Measurements from ENCODE around the gene ASNS. TPM values are rescaled to one million over a fixed set of nuclear protein-coding genes. Genes with fewer than 3 reads are reported as not detected.
"Not testable (repeated sequence)": the region's sequence is repeated elsewhere in the genome, so short reads cannot be mapped to it uniquely, and the experiment has no call there.

ASNS gene
- 10 to 100 TPM; 31.7 to 54.1 TPM for total RNA-seq
- 73.6 TPM for polyA plus RNA-seq (ENCODE audit: insufficient read depth, low read depth, low replicate concordance)
- long read RNA-seq, donor 1, partial matches to known transcripts: 0 of 5 reads
- long read RNA-seq, donor 1, other reads (novel, unspliced or antisense): 0 of 5 reads
- long read RNA-seq, donor 2, partial matches to known transcripts: 0 of 4 reads
- long read RNA-seq, donor 2, other reads (novel, unspliced or antisense): 0 of 4 reads

GRCh38 chr7:97872025-97872669 is at the start of gene ASNS:
TSS of gene ASNS (minus strand) at chr7:97872408. CDS start at chr7:97869156, 3,252 bp downstream.
- Histone ChIP-seq H3K9me3 (no peaks in the 10 kb centered on the region), H3K27me3 (no peaks in the 10 kb centered on the region), H3K4me3 (peak within 1 kb of the TSS; percentile 72 to 91), H3K27ac (peak within 1 kb of the TSS; percentile 66 to 83), H3K36me3 (ENCODE audit: low read depth, missing control alignments) (no peaks in the 10 kb centered on the region), H3K4me1 (peaks cover 3% of the 10 kb centered on the region)
- peak; percentile 95 for DNase-seq
- intact Hi-C loops (cut with DNase I; ENCODE audit: low total_unique reads): no loop called here
- TF ChIP-seq POLR2A (IDR thresholded peaks at IDR 0.05) (no peak), CTCF (IDR thresholded peaks at IDR 0.05) (no peak)
- 1 to 2% methylated on average over 33 to 58 of the region's 58 CpGs for WGBS, 2 donors

GRCh38 chr7:97921254-97921653 is 49.0 kb upstream of the ASNS start:
- intact Hi-C loops (cut with DNase I; ENCODE audit: low total_unique reads); H3K4me3 ChIP-seq; DNase-seq; H3K36me3 ChIP-seq (ENCODE audit: low read depth, missing control alignments); H3K27ac ChIP-seq; H3K9me3 ChIP-seq; H3K4me1 ChIP-seq; H3K27me3 ChIP-seq: not testable (repeated sequence)
- 96 to 100% methylated on average over 3 to 4 of the region's 4 CpGs for WGBS, 2 donors

- H3K4me3 ChIP-seq; H3K9me3 ChIP-seq; H3K36me3 ChIP-seq (ENCODE audit: low read depth, missing control alignments); DNase-seq; H3K4me1 ChIP-seq; intact Hi-C loops (cut with DNase I; ENCODE audit: low total_unique reads); H3K27me3 ChIP-seq; H3K27ac ChIP-seq: not testable (repeated sequence)
- WGBS, 2 donors: 86 to 93% methylated on average over 8 of the region's 8 CpGs
Measured at GRCh38 chr7:97915267-97915666, 43.1 kb upstream of the ASNS start.

GRCh38 chr7:97912294-97912693 is 40.1 kb upstream of the ASNS start:
- H3K27ac ChIP-seq; H3K9me3 ChIP-seq; DNase-seq; H3K27me3 ChIP-seq; intact Hi-C loops (cut with DNase I; ENCODE audit: low total_unique reads); H3K36me3 ChIP-seq (ENCODE audit: low read depth, missing control alignments); H3K4me1 ChIP-seq; H3K4me3 ChIP-seq: not testable (repeated sequence)
- 79 to 83% methylated on average over 1 to 5 of the region's 5 CpGs for WGBS, 2 donors

GRCh38 chr7:97896893-97897292 is 24.7 kb upstream of the ASNS start:
- 94 to 97% methylated on average over 2 of the region's 2 CpGs for WGBS, 2 donors
- H3K36me3 ChIP-seq (ENCODE audit: low read depth, missing control alignments); intact Hi-C loops (cut with DNase I; ENCODE audit: low total_unique reads); H3K4me3 ChIP-seq; H3K9me3 ChIP-seq; H3K27ac ChIP-seq; H3K4me1 ChIP-seq; H3K27me3 ChIP-seq; DNase-seq: not testable (repeated sequence)

- WGBS, 2 donors: 49 to 57% methylated on average over 4 of the region's 4 CpGs
- intact Hi-C loops (cut with DNase I; ENCODE audit: low total_unique reads); H3K9me3 ChIP-seq; H3K27ac ChIP-seq; H3K27me3 ChIP-seq; H3K4me1 ChIP-seq; H3K36me3 ChIP-seq (ENCODE audit: low read depth, missing control alignments); DNase-seq; H3K4me3 ChIP-seq: not testable (repeated sequence)
Measured at GRCh38 chr7:97891721-97892120, 19.5 kb upstream of the ASNS start.

- H3K27ac ChIP-seq; H3K36me3 ChIP-seq (ENCODE audit: low read depth, missing control alignments); DNase-seq; H3K9me3 ChIP-seq; intact Hi-C loops (cut with DNase I; ENCODE audit: low total_unique reads); H3K4me3 ChIP-seq; H3K27me3 ChIP-seq; H3K4me1 ChIP-seq: not testable (repeated sequence)
- WGBS, 2 donors: 86 to 100% methylated on average over 1 to 3 of the region's 3 CpGs
Measured at GRCh38 chr7:97879527-97879926, 7.3 kb upstream of the ASNS start.

- intact Hi-C loops (cut with DNase I; ENCODE audit: low total_unique reads); H3K4me3 ChIP-seq; H3K9me3 ChIP-seq; DNase-seq; H3K4me1 ChIP-seq; H3K27me3 ChIP-seq; H3K36me3 ChIP-seq (ENCODE audit: low read depth, missing control alignments); H3K27ac ChIP-seq: not testable (repeated sequence)
- WGBS, 2 donors: 93 to 95% methylated on average over 4 of the region's 4 CpGs
Measured at GRCh38 chr7:97874894-97875293, 2.7 kb upstream of the ASNS start.

Measured in testis (tissue), 5 donors.